Kidney epithelial cell (primary cell): ENCODE results near the gene TRIO. TPM values are rescaled to one million over a fixed set of nuclear protein-coding genes. Genes with fewer than 3 reads are reported as not detected.
A peak's percentile ranks its signal among the peaks of the same experiment; 100 is the strongest.

ENCODE experiments used
- DNase-seq: peaks from one replicate; pipeline ENCODE4 v3.0.0-alpha.2; 2010; ENCODE audit warnings: low read depth
- H3K27me3 ChIP-seq: 2 replicates; pipeline ENCODE4 v1.6.0; 2011; ENCODE audit warnings: low read length; ENCODE audit not compliant: control insufficient read depth, insufficient read depth
- H3K36me3 ChIP-seq: 2 replicates; pipeline ENCODE4 v1.5.1; 2011; ENCODE audit warnings: low read length; ENCODE audit not compliant: control insufficient read depth, insufficient read depth
- H3K4me3 ChIP-seq: 2 replicates; pipeline ENCODE4 v1.5.1; 2011; ENCODE audit warnings: low read depth, mild to moderate bottlenecking, control low read depth, low read length
- CTCF ChIP-seq: IDR thresholded peaks from 2 replicates; pipeline ENCODE4 v1.5.1; 2011; ENCODE audit warnings: mild to moderate bottlenecking, moderate library complexity, low read length, control low read depth, inconsistent platforms; ENCODE audit not compliant: insufficient read depth, poor library complexity, severe bottlenecking
- total RNA-seq: library from RNA; depleted of rRNA; stranded (reverse); fragments of >200 nt; gene quantifications from 2 replicates; pipeline ENCODE4 v1.2.3, GENCODE V29; 2015

Gene TRIO
- total RNA-seq, 1 donor from 2014 or later = 174 TPM

- TF ChIP-seq CTCF = peak; percentile 99
- Histone ChIP-seq H3K27me3 (no peaks in the 10 kb centered on the region), H3K36me3 (no peaks in the 10 kb centered on the region), H3K4me3 (no peak overlapping the region)
- DNase-seq = peak; percentile 21
Measured at GRCh38 chr5:14351845-14352712, 208.9 kb downstream of the TRIO start.

GRCh38 chr5:14353726-14354474, 210.8 kb downstream of the TRIO start:
- Histone ChIP-seq H3K4me3 (no peak overlapping the region), H3K36me3 (no peaks in the 10 kb centered on the region), H3K27me3 (no peaks in the 10 kb centered on the region)
- no peak for TF ChIP-seq CTCF
- DNase-seq = no peak

- H3K36me3 ChIP-seq = no peaks in the 10 kb centered on the region
- H3K27me3 ChIP-seq = no peaks in the 10 kb centered on the region
- H3K4me3 ChIP-seq = no peak overlapping the region
- DNase-seq = no peak
- TF ChIP-seq CTCF = no peak
Measured at GRCh38 chr5:14355391-14355790, 212.2 kb downstream of the TRIO start.

GRCh38 chr5:14356305-14356704, 213.2 kb downstream of the TRIO start:
- DNase-seq = no peak
- Histone ChIP-seq H3K27me3 (no peaks in the 10 kb centered on the region), H3K4me3 (no peak overlapping the region), H3K36me3 (no peaks in the 10 kb centered on the region)
- TF ChIP-seq CTCF = no peak

GRCh38 chr5:14357441-14357840, 214.3 kb downstream of the TRIO start:
- no peak for DNase-seq
- H3K27me3 ChIP-seq = no peaks in the 10 kb centered on the region
- no peaks in the 10 kb centered on the region for H3K36me3 ChIP-seq
- TF ChIP-seq CTCF = no peak
- H3K4me3 ChIP-seq = no peak overlapping the region
